GM12801 (cell line): Measurements from ENCODE around the gene SMARCD3.

ENCODE experiments used
- TF ChIP-seq, protein P1 (sequence below): IDR thresholded peaks from one replicate; pipeline ENCODE4 v1.5.1; 2011; ENCODE audit warnings: control low read depth; ENCODE audit not compliant: insufficient read length; ENCODE audit errors: extremely low read depth

Gene SMARCD3

DNA sequence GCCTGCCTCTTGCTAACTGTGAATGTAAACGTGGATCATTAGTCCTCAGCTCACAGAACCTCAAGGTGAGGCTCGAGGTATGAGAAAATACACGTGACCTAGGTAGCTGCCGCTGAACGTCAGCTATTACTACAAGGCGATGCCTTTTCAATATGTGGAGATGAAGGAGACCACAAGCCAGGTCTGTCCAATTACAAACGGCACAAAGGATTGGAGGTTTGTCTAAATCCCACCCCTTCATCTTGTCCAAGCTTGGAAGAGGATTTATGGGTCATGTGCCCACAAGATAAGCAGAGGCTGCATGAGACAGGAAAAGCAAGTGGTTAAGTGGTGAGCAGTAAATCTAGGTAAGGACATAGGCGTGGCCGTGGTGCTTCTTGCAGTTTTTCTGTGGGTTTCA lies 41.6 kb downstream of the SMARCD3 start:
- TF ChIP-seq, protein P1, sequence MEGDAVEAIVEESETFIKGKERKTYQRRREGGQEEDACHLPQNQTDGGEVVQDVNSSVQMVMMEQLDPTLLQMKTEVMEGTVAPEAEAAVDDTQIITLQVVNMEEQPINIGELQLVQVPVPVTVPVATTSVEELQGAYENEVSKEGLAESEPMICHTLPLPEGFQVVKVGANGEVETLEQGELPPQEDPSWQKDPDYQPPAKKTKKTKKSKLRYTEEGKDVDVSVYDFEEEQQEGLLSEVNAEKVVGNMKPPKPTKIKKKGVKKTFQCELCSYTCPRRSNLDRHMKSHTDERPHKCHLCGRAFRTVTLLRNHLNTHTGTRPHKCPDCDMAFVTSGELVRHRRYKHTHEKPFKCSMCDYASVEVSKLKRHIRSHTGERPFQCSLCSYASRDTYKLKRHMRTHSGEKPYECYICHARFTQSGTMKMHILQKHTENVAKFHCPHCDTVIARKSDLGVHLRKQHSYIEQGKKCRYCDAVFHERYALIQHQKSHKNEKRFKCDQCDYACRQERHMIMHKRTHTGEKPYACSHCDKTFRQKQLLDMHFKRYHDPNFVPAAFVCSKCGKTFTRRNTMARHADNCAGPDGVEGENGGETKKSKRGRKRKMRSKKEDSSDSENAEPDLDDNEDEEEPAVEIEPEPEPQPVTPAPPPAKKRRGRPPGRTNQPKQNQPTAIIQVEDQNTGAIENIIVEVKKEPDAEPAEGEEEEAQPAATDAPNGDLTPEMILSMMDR = no peak

DNA sequence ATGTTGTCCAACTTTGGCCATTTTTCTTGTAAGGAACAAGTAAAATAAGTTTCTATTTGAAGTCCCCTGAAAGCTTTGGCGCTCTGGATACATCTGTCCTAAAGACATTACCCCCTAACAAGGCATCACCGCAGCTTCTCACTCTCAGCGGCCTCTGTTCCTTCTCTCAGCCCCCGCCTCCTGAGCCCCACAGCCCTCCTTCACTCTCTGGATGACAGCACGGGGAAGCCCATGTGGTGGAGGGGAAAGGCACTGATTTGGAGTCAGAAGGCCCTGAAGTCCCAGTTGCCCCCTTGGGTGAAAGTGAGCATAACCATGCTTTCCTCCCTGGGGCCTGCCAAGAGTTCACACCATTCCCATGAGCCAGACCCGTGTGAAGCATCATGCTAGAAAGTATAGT lies 42.8 kb downstream of the SMARCD3 start:
- TF ChIP-seq, protein P1 = no peak

DNA sequence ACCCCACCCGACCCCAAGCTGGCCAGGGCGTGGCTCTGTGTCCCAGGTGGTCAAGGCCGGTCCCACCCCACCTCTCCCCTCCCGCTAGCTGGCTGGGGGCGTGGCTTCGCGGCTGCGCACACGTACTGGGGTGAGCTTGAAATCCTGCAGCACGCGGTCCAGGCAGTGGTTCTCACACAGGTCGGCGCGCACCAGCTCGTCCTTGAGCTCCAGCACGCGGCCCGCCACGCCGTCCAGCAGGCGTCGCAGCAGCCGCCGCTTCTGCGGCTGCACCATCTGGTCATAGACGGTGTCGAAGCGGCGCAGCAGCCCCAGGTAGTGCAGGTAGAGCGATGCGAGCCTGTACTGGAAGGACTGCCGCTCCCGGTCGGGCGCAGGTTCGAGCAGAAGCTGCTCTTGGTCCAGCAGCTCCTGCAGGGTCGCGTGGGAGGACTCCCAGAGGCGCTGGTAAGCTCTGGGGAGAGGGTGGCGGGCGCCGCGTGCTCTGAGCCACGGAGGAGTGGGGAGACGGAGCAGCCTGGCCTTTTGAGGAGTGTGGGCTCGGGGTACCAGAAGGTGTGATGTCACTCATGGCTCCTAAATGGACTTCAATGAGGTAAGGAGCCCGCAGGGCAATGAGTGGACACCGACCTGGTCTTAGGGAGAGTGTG lies 44.0 kb downstream of the SMARCD3 start:
- TF ChIP-seq, protein P1 = no peak

DNA sequence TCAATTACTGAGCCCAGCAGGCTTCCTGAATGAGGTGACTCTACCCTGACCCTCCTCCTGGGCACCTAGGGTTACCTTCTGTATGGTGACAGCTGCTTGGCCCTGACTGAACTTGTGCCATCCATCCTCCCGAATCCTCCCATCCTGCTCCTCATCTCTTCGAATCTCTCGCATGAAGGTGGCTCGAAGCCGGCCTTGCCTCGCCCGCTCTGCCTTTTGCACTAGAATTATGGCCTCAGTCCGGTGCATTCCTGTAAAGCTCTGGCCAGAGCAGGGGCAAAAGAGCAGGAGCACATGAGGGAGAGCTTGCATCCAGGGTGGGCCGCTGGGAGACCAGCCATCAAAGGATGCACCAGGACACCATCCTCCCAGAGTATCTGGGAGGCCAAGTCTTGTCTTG lies 45.7 kb downstream of the SMARCD3 start:
- TF ChIP-seq, protein P1 = no peak

DNA sequence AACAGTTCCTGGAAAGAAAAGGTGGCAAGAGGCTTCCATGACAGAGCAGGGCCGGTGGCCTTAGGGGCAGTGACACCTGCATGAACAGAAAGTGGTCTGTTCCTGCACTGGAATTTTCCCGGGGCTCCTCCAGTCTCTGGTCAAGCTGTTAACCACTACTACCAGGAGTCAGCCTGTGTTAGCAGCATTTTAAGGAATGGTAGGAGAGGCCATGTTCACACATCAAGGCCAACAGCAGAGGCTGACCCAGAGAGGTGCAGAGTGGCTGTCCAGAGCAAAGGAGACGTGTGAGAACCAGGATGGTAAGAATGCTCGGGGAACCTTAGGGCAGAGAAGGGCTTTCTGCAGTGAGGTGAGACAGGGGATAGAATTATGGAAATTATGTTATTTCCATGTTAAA lies 46.7 kb downstream of the SMARCD3 start:
- TF ChIP-seq, protein P1 = no peak

DNA sequence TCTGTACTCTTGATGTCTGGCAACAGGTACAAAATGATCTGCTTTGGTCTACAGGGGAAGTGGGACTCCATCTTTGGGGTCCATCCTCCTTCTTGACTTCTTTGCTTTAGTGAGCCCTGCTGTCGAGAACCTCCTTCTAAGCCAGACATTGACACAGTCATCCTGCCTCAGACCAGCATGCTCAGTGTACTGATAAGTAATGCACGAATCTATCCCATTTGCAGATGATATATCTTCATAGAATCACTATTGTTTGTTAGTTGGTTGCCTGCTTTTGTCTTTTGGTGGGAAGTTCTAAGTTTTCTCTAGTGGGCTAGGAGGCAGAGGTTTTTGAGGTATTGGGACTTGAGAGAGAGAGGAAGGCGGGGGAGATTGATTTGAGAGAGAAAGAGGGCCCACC lies 47.1 kb downstream of the SMARCD3 start:
- TF ChIP-seq, protein P1 = no peak

DNA sequence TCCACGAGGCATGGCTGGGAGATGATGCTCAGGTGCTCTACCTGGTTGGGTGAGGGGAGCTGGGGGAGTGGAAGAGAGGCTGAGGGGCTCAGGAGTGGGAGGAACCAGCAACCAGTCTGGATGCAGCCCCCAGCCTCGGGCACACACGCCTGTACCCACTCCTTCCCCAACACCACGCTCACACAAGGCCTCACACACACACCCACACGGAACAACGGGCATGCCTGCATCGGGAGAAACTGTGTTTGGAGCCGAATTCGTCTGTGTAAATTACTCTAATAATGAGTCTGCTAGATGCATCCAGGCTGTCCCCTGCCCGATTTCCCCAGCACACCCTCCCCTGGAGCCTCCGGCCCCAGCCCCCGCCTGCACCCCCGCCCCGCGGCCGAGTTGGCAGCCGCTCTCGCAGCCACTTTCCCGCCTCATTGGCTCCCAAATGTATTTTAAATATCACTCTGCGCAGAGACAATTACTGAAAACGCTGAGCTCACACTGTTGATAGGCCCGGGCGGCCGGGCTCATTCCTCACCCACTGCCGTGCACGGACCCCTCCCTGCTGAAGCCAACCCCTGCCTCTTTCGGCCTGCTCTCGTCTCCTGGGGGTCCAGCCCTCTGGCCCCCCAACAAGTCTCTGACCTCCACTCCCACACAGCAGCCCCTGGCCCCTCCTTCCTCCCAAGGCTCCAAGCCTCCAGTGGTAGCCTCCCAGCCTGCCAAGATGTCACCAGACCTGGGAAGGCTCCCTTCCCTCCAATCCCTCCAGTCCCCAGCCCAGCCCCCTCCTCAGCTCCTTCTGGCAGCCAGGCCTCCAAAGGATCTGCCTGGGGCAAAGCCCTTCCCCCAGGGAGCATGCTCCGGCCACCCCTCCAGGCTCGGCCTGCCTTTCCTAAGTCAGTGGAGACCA lies 49.3 kb downstream of the SMARCD3 start:
- TF ChIP-seq, protein P1 = no peak
